Choroid plexus epithelial cell (primary cell): ENCODE data around the gene RAPGEFL1.
"Not testable (repeated sequence)": the region's sequence is repeated elsewhere in the genome, so short reads cannot be mapped to it uniquely, and the experiment has no call there.

Source experiments
- DNase-seq: peaks from one replicate; pipeline ENCODE4 v3.0.0-alpha.2; 2010; ENCODE audit warnings: low read depth
- H3K4me3 ChIP-seq: 2 replicates; pipeline ENCODE4 v1.5.1; 2011; ENCODE audit warnings: low read depth, mild to moderate bottlenecking, control low read depth, low read length, moderate library complexity
- TF ChIP-seq, protein P1 (sequence below): conservative IDR thresholded peaks from 2 replicates; pipeline ENCODE4 v1.5.1; 2011; ENCODE audit warnings: low read depth, mild to moderate bottlenecking, control low read depth, inconsistent platforms, low read length, moderate library complexity

RAPGEFL1 gene

GRCh38 chr17:40230670-40231069 lies 53.4 kb downstream of the RAPGEFL1 start:
- TF ChIP-seq, protein P1, sequence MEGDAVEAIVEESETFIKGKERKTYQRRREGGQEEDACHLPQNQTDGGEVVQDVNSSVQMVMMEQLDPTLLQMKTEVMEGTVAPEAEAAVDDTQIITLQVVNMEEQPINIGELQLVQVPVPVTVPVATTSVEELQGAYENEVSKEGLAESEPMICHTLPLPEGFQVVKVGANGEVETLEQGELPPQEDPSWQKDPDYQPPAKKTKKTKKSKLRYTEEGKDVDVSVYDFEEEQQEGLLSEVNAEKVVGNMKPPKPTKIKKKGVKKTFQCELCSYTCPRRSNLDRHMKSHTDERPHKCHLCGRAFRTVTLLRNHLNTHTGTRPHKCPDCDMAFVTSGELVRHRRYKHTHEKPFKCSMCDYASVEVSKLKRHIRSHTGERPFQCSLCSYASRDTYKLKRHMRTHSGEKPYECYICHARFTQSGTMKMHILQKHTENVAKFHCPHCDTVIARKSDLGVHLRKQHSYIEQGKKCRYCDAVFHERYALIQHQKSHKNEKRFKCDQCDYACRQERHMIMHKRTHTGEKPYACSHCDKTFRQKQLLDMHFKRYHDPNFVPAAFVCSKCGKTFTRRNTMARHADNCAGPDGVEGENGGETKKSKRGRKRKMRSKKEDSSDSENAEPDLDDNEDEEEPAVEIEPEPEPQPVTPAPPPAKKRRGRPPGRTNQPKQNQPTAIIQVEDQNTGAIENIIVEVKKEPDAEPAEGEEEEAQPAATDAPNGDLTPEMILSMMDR, result no peak
- no peak for DNase-seq
- no peak overlapping the region for H3K4me3 ChIP-seq

- not testable (repeated sequence) for DNase-seq
Measured at GRCh38 chr17:40231928-40232327, 54.7 kb downstream of the RAPGEFL1 start.

GRCh38 chr17:40241252-40241834 lies 64.1 kb downstream of the RAPGEFL1 start:
- TF ChIP-seq, protein P1, result no peak
- H3K4me3 ChIP-seq, result no peak overlapping the region
- DNase-seq, result no peak

More at GRCh38 chr17:40231928-40232327, 54.7 kb downstream of the RAPGEFL1 start:
- not testable (repeated sequence) for H3K4me3 ChIP-seq

DNA sequence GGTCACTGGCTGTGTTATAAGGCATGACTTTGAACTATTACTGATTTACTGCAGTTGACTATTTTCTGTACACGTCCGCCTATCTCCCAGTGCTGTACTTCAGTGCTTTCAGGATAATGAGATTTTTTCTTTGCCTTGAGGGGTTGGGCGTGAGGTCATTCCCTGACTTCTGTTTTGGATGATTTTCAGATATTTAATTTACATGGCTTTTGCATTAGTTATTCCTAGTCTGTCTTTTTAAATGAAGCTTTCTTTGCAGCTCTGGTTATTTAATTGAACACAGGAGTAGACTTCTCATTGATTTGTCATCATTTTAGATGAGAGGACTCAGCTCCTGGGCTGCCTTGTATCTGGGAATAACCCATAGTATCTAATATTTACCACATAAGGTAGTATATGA lies 65.5 kb downstream of the RAPGEFL1 start:
- DNase-seq, result no peak
- TF ChIP-seq, protein P1, result no peak
- H3K4me3 ChIP-seq, result no peak overlapping the region

GRCh38 chr17:40243761-40244160 lies 66.5 kb downstream of the RAPGEFL1 start:
- DNase-seq, result no peak
- TF ChIP-seq, protein P1, result no peak
- H3K4me3 ChIP-seq, result no peak overlapping the region

DNA sequence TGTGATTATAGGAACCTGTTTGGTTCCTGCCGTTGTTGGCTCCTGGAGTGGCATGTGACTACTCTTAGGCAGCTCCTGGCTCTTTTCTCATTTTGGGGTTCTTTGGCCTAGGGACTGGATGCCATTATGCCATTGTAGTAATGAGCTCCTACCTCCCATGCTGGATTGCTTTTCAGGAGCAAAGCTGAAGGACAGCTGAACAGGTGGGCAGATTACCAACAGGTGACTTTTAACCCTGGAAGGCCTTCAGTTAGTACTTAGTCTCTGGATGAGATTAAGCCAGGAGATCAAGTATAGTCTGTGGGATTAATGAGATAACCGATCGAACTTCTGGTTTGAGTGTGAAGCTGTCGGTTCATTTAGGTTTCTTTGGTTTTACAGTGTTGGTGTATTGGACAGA lies 67.0 kb downstream of the RAPGEFL1 start:
- no peak overlapping the region for H3K4me3 ChIP-seq
- no peak for DNase-seq
- TF ChIP-seq, protein P1, result no peak
